HG03045 (cell line): ENCODE measurements around the gene SUSD1.
"Not testable (repeated sequence)": the region's sequence is repeated elsewhere in the genome, so short reads cannot be mapped to it uniquely, and the experiment has no call there.

Source experiments
- ATAC-seq: cut with Tn5 transposase; IDR thresholded peaks from one replicate; pipeline ENCODE4 v1.9.1; 2021; ENCODE audit warnings: mild to moderate bottlenecking, moderate library complexity; ENCODE audit not compliant: unreplicated experiment

The SUSD1 gene

GRCh38 chr9:112174965-112175795, at the start of gene SUSD1:
SUSD1 (minus strand) TSS chr9:112175297; CDS start chr9:112175235, 62 bp downstream.
- ATAC-seq: peak; percentile 55

DNA sequence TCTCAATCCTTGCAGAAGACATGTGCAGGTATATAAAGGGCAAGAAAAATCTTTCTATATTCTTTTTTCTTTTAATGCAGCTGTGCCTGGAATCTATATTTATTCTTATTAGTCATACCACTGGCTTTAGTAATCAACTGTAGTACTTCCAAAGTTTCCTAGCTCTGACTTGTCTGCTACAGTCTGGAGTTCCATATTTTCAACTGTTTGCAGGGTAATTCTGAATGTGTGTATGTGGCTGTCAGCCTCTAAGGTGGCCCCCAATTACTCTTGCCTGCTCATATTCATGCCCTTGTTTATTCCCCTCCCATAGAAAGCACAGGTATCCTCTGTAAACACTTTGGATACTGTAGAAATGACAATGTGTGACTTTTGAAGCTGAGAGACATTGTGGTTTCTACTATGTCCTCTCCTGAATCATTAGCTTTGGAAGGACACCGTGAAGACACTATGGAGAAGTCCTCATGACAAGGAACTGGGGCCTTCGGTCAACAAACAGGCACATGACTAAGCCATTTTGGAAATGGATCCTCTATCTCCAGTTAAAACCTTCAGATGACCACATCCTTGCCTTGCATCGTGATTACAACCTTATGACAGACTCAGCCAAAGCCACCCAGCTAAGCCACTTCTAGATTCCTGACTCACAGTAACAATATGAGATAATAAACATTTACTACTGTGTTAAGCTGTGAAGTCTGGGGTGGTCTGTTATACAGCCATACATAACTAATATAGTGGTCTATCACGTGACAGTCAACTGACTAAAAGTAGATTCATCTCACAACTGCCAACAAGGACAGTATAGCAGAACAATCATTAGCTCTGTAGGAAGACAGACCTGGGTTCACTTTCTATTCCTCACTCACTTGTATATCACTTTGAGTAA, 49.5 kb upstream of the SUSD1 start:
- ATAC-seq: no peak

DNA sequence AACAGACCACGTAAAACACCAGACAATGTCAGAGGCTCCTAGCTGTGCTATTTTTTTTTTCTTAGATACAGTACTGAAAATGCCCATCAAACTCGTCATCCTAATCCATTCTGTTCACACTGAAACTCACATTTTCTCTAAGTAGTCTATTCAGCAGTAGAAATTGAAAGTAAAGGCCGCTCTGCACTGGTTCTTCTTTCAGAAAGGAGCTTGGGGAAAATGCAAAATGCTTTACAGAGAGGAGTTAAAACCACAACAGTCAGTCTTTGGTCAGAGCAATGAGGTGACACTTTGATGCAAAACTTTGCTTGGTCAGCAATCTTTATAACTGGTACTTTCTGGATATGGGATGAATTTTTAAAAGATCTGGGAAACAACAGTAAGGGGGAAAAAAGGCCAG, 43.8 kb upstream of the SUSD1 start:
- peak; percentile 94 for ATAC-seq

DNA sequence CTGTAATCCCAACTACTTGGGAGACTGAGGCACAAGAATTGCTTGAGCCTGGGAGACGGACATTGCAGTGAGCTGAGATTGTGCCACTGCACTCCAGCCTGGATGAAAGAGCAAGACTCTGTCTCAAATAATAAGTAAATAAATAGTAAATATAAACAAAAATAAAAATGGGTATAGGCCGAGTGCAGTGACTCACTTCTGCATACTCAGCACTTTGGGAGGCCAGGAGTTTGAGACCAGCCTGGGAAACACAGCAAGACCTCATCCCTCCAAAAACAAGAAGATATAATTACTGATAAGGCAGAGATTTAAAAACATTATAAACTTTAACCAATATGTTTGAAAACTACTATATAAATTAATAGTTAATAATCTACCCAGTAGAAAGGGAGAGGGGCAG, 37.8 kb upstream of the SUSD1 start:
- ATAC-seq: no peak

DNA sequence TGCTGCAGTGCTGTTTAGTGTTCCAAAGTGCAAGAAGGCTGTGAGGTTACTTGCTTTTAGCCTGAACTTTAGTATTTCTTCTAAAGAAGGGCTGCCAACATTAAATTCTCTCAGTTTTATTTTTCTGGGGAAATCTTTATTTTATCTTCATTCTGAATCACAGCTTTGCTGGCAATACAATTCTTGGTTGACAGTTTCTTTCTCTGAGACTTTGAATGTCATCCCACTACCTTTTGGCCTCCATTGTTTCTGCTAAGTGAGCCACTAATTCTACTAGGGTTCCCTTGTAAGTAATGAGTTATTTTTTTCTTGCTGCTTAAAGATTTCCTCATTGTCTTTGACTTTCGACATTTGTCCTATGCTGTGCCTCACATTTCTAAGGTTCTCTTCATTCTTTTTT, 32.4 kb upstream of the SUSD1 start:
- no peak for ATAC-seq

DNA sequence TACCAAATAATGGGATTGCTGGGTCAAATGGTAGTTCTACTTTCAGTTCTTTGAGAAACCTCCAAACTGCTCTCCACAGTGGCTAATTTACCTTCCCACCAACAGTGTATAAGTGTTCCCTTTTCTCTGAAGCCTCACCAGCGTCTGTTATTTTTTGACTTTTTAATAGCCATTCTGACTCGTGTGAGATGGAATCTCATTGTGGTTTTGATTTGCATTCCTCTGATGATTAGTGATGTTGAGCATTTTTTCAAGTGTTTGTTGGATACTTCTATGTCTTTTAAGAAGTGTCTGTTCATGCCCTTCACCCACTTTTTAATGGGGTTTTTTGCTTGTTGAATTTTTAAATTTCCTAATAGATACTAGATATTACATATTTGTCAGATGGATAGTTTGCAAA, 28.4 kb upstream of the SUSD1 start:
- ATAC-seq: no peak

GRCh38 chr9:112200711-112201110, 25.6 kb upstream of the SUSD1 start:
- no peak for ATAC-seq

GRCh38 chr9:112198646-112199045, 23.5 kb upstream of the SUSD1 start:
- ATAC-seq: no peak

GRCh38 chr9:112194969-112195431, 19.9 kb upstream of the SUSD1 start:
- no peak for ATAC-seq

GRCh38 chr9:112193572-112194288, 18.6 kb upstream of the SUSD1 start:
- no peak for ATAC-seq

GRCh38 chr9:112190320-112190719, 15.2 kb upstream of the SUSD1 start:
- not testable (repeated sequence) for ATAC-seq

DNA sequence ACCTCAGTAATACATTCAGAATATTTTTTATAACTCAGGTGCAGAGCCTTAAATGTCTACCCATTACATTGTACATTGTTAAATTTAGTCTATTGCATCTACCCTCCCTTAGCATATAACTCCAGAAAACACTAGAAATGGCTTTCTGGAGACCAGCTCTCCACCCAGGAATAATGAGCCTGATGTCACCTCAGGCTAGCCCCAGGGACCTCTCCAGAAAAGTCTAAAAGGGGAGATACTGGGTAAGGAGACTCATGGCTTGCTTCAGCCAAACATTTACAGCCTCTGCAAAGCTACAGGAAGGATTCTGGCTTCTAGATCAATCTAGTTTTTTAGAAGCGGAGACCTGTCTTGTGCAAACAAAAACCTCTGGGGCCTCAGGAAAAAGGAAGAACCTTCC, 13.8 kb upstream of the SUSD1 start:
- ATAC-seq: no peak

- no peak for ATAC-seq
Measured at GRCh38 chr9:112187404-112187803, 12.3 kb upstream of the SUSD1 start.

GRCh38 chr9:112186695-112187094, 11.6 kb upstream of the SUSD1 start:
- no peak for ATAC-seq

- ATAC-seq: no peak
Measured at GRCh38 chr9:112184946-112185345, 9.8 kb upstream of the SUSD1 start.

- no peak for ATAC-seq
Measured at GRCh38 chr9:112184221-112184620, 9.1 kb upstream of the SUSD1 start.

- ATAC-seq: no peak
Measured at GRCh38 chr9:112180387-112180881, 5.3 kb upstream of the SUSD1 start.

- no peak for ATAC-seq
Measured at GRCh38 chr9:112179816-112180215, 4.7 kb upstream of the SUSD1 start.

GRCh38 chr9:112176524-112176923, 1.4 kb upstream of the SUSD1 start:
- ATAC-seq: no peak

GRCh38 chr9:112175796-112176315, 759 bp upstream of the SUSD1 start:
- no peak for ATAC-seq
